ENCODE results near the gene OOSP4B.
"Not testable (repeated sequence)": the region's sequence is repeated elsewhere in the genome, so short reads cannot be mapped to it uniquely, and the experiment has no call there.

Gene OOSP4B

GRCh38 chr11:59999691-60000090, 17.3 kb upstream of the OOSP4B start:
- Histone ChIP-seq H3K79me2 (ENCODE audit: insufficient read depth, low read length) (no peaks in the 10 kb centered on the region), H3K27me3 (ENCODE audit: insufficient read depth, low read length, poor library complexity) (no peaks in the 10 kb centered on the region), H3K9ac (ENCODE audit: low read depth, low read length) (no peak overlapping the region), H3K27ac (ENCODE audit: low read length) (no peak overlapping the region), H3K4me3 (ENCODE audit: low read depth in 1 of 2, low read length in 2 of 2) (no peak overlapping the region), H2AFZ (ENCODE audit: low read depth, low read length) (no peak overlapping the region), H3K36me3 (ENCODE audit: insufficient read depth, low read length) (no peaks in the 10 kb centered on the region), H3K4me1 (ENCODE audit: insufficient read depth, low read length) (no peaks in the 10 kb centered on the region), H3K9me3 (ENCODE audit: insufficient read depth, low read length, severe bottlenecking) (no peaks in the 10 kb centered on the region), H3K4me2 (ENCODE audit: insufficient read depth, low read length) (no peak overlapping the region), H4K20me1 (ENCODE audit: insufficient read depth, low read length) (no peaks in the 10 kb centered on the region)
- TF ChIP-seq EZH2 (IDR thresholded peaks at IDR 0.05; ENCODE audit: borderline replicate concordance, low read depth, low read length, severe bottlenecking): no peak
- TF ChIP-seq, protein P1, sequence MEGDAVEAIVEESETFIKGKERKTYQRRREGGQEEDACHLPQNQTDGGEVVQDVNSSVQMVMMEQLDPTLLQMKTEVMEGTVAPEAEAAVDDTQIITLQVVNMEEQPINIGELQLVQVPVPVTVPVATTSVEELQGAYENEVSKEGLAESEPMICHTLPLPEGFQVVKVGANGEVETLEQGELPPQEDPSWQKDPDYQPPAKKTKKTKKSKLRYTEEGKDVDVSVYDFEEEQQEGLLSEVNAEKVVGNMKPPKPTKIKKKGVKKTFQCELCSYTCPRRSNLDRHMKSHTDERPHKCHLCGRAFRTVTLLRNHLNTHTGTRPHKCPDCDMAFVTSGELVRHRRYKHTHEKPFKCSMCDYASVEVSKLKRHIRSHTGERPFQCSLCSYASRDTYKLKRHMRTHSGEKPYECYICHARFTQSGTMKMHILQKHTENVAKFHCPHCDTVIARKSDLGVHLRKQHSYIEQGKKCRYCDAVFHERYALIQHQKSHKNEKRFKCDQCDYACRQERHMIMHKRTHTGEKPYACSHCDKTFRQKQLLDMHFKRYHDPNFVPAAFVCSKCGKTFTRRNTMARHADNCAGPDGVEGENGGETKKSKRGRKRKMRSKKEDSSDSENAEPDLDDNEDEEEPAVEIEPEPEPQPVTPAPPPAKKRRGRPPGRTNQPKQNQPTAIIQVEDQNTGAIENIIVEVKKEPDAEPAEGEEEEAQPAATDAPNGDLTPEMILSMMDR (IDR thresholded peaks at IDR 0.05; ENCODE audit: borderline replicate concordance, extremely low read depth, low read length, poor library complexity, severe bottlenecking): no peak
- DNase-seq (no peak), ATAC-seq (ENCODE audit: insufficient read depth, low read depth) (no peak)

GRCh38 chr11:60003729-60004128, 13.3 kb upstream of the OOSP4B start:
- DNase-seq (no peak), ATAC-seq (ENCODE audit: insufficient read depth, low read depth) (no peak)
- Histone ChIP-seq H3K9me3 (ENCODE audit: insufficient read depth, low read length, severe bottlenecking) (no peaks in the 10 kb centered on the region), H4K20me1 (ENCODE audit: insufficient read depth, low read length) (no peaks in the 10 kb centered on the region), H3K79me2 (ENCODE audit: insufficient read depth, low read length) (no peaks in the 10 kb centered on the region), H2AFZ (ENCODE audit: low read depth, low read length) (peak overlapping the region; percentile 33; the same call in 1 of the 2 replicates), H3K27me3 (ENCODE audit: insufficient read depth, low read length, poor library complexity) (no peaks in the 10 kb centered on the region), H3K36me3 (ENCODE audit: insufficient read depth, low read length) (no peaks in the 10 kb centered on the region), H3K4me2 (ENCODE audit: insufficient read depth, low read length) (no peak overlapping the region), H3K27ac (ENCODE audit: low read length) (no peak overlapping the region), H3K4me3 (ENCODE audit: low read depth in 1 of 2, low read length in 2 of 2) (no peak overlapping the region), H3K4me1 (ENCODE audit: insufficient read depth, low read length) (peaks cover 2% of the 10 kb centered on the region; the same call in 1 of the 2 replicates), H3K9ac (ENCODE audit: low read depth, low read length) (no peak overlapping the region)
- no peak for TF ChIP-seq EZH2 (IDR thresholded peaks at IDR 0.05; ENCODE audit: borderline replicate concordance, low read depth, low read length, severe bottlenecking)
- TF ChIP-seq, protein P1 (IDR thresholded peaks at IDR 0.05; ENCODE audit: borderline replicate concordance, extremely low read depth, low read length, poor library complexity, severe bottlenecking): no peak

DNA sequence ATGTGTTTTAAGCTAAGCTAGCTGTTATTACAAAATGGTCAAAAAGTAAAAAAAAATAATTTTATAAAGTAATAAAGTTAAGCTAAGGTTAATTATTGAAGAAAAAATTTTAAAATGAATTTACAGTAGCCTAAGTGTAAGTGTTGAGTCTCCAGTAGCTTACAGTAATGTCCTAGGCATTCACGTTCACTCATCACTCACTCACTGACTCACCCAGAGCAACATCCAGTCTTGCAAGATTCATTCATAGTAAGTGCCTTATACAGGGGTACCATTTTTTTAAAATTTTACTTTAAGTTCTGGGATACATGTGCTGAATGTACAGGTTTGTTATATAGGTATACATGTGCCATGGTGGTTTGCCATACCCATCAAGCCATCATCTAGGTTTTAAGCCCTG, 11.6 kb upstream of the OOSP4B start:
- H3K9ac ChIP-seq (ENCODE audit: low read depth, low read length): no peak overlapping the region
- H3K4me2 ChIP-seq (ENCODE audit: insufficient read depth, low read length): no peak overlapping the region
- H3K27ac ChIP-seq (ENCODE audit: low read length): no peak overlapping the region
- H3K4me1 ChIP-seq (ENCODE audit: insufficient read depth, low read length): peaks cover 2% of the 10 kb centered on the region; the same call in 1 of the 2 replicates
- H3K79me2 ChIP-seq (ENCODE audit: insufficient read depth, low read length): no peaks in the 10 kb centered on the region
- H2AFZ ChIP-seq (ENCODE audit: low read depth, low read length): no peak overlapping the region
- ATAC-seq (ENCODE audit: insufficient read depth, low read depth) (no peak), DNase-seq (no peak)
- H4K20me1 ChIP-seq (ENCODE audit: insufficient read depth, low read length): no peaks in the 10 kb centered on the region
- H3K36me3 ChIP-seq (ENCODE audit: insufficient read depth, low read length): no peaks in the 10 kb centered on the region
- TF ChIP-seq, protein P1 (IDR thresholded peaks at IDR 0.05; ENCODE audit: borderline replicate concordance, extremely low read depth, low read length, poor library complexity, severe bottlenecking): no peak
- TF ChIP-seq EZH2 (IDR thresholded peaks at IDR 0.05; ENCODE audit: borderline replicate concordance, low read depth, low read length, severe bottlenecking): no peak
- H3K9me3 ChIP-seq (ENCODE audit: insufficient read depth, low read length, severe bottlenecking): no peaks in the 10 kb centered on the region
- no peaks in the 10 kb centered on the region for H3K27me3 ChIP-seq (ENCODE audit: insufficient read depth, low read length, poor library complexity)
- no peak overlapping the region for H3K4me3 ChIP-seq (ENCODE audit: low read depth in 1 of 2, low read length in 2 of 2)

GRCh38 chr11:60018058-60018457, 1.1 kb downstream of the OOSP4B start:
- H3K9me3 ChIP-seq (ENCODE audit: insufficient read depth, low read length, severe bottlenecking): no peaks in the 10 kb centered on the region
- H3K9ac ChIP-seq (ENCODE audit: low read depth, low read length): no peak overlapping the region
- H3K4me1 ChIP-seq (ENCODE audit: insufficient read depth, low read length): no peaks in the 10 kb centered on the region
- no peak overlapping the region for H3K4me2 ChIP-seq (ENCODE audit: insufficient read depth, low read length)
- H4K20me1 ChIP-seq (ENCODE audit: insufficient read depth, low read length): no peaks in the 10 kb centered on the region
- no peak for TF ChIP-seq EZH2 (IDR thresholded peaks at IDR 0.05; ENCODE audit: borderline replicate concordance, low read depth, low read length, severe bottlenecking)
- TF ChIP-seq, protein P1 (IDR thresholded peaks at IDR 0.05; ENCODE audit: borderline replicate concordance, extremely low read depth, low read length, poor library complexity, severe bottlenecking): no peak
- no peak overlapping the region for H3K27ac ChIP-seq (ENCODE audit: low read length)
- no peaks in the 10 kb centered on the region for H3K36me3 ChIP-seq (ENCODE audit: insufficient read depth, low read length)
- no peak overlapping the region for H2AFZ ChIP-seq (ENCODE audit: low read depth, low read length)
- H3K4me3 ChIP-seq (ENCODE audit: low read depth in 1 of 2, low read length in 2 of 2): no peak overlapping the region
- DNase-seq: no peak
- no peak for ATAC-seq (ENCODE audit: insufficient read depth, low read depth)
- no peaks in the 10 kb centered on the region for H3K27me3 ChIP-seq (ENCODE audit: insufficient read depth, low read length, poor library complexity)
- H3K79me2 ChIP-seq (ENCODE audit: insufficient read depth, low read length): no peaks in the 10 kb centered on the region

- H3K4me2 ChIP-seq (ENCODE audit: insufficient read depth, low read length); H4K20me1 ChIP-seq (ENCODE audit: insufficient read depth, low read length); H3K79me2 ChIP-seq (ENCODE audit: insufficient read depth, low read length); H2AFZ ChIP-seq (ENCODE audit: low read depth, low read length); H3K27me3 ChIP-seq (ENCODE audit: insufficient read depth, low read length, poor library complexity); H3K4me3 ChIP-seq (ENCODE audit: low read depth in 1 of 2, low read length in 2 of 2); H3K9me3 ChIP-seq (ENCODE audit: insufficient read depth, low read length, severe bottlenecking); H3K27ac ChIP-seq (ENCODE audit: low read length); DNase-seq; H3K9ac ChIP-seq (ENCODE audit: low read depth, low read length); H3K4me1 ChIP-seq (ENCODE audit: insufficient read depth, low read length); ATAC-seq (ENCODE audit: insufficient read depth, low read depth); H3K36me3 ChIP-seq (ENCODE audit: insufficient read depth, low read length): not testable (repeated sequence)
These were observed 3.4 kb downstream of the OOSP4B start for GRCh38 chr11:60020376-60020775.
